ENCODE results near the gene CD4.

CD4 gene

DNA sequence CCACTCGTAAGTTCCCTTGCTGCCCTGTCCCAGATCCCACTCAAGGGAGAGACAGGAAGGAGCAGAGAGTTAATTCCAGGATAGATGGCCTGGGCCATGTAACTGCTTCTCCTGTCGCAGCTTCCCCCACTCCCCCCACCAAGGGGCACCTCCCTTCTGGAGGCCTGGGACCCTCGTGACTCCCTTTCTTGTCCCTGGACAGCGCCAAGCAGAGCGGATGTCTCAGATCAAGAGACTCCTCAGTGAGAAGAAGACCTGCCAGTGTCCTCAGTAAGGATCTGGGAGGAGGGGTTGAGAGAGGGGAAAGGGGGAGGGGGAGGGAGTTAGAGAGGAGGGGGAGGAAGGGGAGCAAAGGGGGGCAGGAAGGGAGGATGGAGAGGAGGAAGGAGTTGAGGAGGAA, 29.3 kb downstream of the CD4 start:
- no peak overlapping the region for H3K27ac ChIP-seq
- TF ChIP-seq, protein P1, sequence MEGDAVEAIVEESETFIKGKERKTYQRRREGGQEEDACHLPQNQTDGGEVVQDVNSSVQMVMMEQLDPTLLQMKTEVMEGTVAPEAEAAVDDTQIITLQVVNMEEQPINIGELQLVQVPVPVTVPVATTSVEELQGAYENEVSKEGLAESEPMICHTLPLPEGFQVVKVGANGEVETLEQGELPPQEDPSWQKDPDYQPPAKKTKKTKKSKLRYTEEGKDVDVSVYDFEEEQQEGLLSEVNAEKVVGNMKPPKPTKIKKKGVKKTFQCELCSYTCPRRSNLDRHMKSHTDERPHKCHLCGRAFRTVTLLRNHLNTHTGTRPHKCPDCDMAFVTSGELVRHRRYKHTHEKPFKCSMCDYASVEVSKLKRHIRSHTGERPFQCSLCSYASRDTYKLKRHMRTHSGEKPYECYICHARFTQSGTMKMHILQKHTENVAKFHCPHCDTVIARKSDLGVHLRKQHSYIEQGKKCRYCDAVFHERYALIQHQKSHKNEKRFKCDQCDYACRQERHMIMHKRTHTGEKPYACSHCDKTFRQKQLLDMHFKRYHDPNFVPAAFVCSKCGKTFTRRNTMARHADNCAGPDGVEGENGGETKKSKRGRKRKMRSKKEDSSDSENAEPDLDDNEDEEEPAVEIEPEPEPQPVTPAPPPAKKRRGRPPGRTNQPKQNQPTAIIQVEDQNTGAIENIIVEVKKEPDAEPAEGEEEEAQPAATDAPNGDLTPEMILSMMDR (conservative IDR thresholded peaks at IDR 0.05), result no peak

DNA sequence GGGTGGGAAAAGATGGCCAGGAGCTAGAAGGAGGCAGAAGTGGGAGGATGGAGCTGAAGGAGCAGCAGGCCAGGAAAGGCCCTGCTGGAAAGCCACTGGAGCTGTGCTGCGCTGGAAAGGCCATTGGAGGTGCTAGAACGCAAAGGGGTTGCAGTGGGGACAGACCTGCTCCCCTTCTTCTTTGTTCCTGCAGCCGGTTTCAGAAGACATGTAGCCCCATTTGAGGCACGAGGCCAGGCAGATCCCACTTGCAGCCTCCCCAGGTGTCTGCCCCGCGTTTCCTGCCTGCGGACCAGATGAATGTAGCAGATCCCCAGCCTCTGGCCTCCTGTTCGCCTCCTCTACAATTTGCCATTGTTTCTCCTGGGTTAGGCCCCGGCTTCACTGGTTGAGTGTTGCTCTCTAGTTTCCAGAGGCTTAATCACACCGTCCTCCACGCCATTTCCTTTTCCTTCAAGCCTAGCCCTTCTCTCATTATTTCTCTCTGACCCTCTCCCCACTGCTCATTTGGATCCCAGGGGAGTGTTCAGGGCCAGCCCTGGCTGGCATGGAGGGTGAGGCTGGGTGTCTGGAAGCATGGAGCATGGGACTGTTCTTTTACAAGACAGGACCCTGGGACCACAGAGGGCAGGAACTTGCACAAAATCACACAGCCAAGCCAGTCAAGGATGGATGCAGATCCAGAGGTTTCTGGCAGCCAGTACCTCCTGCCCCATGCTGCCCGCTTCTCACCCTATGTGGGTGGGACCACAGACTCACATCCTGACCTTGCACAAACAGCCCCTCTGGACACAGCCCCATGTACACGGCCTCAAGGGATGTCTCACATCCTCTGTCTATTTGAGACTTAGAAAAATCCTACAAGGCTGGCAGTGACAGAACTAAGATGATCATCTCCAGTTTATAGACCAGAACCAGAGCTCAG, 30.0 kb downstream of the CD4 start:
- H3K27ac ChIP-seq, result no peak overlapping the region
- TF ChIP-seq, protein P1 (conservative IDR thresholded peaks at IDR 0.05), result no peak

DNA sequence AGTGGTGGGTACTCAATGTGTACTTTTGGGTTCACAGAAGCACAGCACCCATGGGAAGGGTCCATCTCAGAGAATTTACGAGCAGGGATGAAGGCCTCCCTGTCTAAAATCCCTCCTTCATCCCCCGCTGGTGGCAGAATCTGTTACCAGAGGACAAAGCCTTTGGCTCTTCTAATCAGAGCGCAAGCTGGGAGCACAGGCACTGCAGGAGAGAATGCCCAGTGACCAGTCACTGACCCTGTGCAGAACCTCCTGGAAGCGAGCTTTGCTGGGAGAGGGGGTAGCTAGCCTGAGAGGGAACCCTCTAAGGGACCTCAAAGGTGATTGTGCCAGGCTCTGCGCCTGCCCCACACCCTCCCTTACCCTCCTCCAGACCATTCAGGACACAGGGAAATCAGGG, 30.8 kb downstream of the CD4 start:
- H3K27ac ChIP-seq, result no peak overlapping the region
- TF ChIP-seq, protein P1 (conservative IDR thresholded peaks at IDR 0.05), result no peak

DNA sequence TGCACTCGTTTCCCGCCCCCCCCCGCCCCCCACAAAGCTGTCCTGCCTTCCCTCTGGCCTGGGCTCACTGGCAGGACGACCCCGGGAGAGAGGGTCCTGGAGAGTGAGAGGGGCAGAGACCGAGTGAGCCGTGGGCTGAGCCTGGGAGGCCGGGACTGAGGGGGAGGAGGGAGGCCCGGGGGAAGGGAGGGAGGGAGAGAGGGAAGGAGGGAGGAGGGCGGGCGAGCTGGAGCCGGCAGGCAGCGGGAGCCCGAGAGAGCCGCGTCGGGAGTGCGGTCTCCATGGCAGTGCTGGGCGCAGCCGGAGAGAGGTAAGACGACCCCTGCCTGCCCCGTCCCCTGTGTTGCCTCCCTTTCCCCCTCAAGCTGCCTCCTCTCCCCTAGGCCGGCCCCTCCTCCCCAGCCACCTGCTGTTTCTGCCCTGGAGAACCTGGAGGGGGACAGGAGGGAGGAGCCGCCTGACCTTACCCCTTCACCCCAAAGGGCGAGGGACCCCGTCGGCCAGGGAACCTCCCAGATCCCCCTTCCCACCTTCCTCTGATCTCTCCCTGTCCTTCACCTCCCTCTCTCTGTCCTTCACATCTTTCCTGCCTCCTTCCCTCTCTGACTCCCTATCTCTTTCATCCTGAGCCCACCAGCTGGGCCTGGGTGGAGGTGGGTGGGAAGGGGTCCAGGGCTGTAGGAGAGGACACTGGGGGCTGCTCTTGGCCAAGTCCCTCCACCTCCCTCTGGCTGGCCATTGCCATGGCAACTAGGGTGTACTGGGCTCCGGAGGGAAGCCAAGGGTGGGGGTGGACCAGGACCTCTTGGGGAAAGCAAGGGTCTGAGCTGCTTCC, 32.5 kb downstream of the CD4 start, which contains the start of gene GPR162:
Gene GPR162 (plus strand): TSS at position 231 of the 835 bp plus-strand sequence. CDS start 2,078 bp downstream, outside the sequence.
- H3K27ac ChIP-seq, result peak within 1 kb of the TSS; percentile 69; the same call in 1 of the 2 replicates
- TF ChIP-seq, protein P1 (conservative IDR thresholded peaks at IDR 0.05), result no peak

DNA sequence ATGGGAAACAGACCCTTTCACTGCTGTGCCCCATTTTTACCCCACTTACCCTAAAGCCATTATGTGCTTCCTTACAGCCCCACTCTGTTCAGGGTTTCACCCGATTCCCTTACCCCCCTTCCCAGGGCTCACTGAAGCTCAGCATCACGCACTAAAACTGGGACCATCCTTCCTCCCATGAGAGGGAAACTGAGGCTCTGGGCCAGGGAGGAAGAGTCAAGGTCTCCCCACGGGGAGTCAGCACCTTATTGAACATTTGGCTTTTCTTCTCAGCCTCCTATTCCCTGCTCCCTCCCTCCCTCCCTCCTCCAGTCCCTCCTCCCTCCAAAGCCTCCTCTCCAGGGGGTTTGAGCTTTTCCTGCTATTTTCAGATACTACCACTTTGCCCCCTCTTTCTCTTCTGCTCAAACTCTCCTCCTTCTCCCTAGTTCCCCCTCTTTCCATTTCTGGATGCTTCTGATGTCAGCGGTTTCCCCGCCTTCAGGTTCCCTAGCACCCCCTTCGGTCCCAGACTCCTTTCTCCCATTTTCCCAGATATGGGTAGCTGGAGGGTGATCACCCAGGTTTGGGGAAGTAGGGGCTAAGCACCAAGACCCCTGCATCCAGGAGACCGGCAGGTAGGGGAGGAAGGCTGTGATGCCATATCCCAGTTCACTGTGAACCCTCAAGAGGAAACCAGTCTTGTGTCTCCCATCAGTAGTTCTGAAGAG, 33.3 kb downstream of the CD4 start:
- TF ChIP-seq, protein P1 (conservative IDR thresholded peaks at IDR 0.05), result no peak
- H3K27ac ChIP-seq, result peak overlapping the region; percentile 69; the same call in 1 of the 2 replicates

DNA sequence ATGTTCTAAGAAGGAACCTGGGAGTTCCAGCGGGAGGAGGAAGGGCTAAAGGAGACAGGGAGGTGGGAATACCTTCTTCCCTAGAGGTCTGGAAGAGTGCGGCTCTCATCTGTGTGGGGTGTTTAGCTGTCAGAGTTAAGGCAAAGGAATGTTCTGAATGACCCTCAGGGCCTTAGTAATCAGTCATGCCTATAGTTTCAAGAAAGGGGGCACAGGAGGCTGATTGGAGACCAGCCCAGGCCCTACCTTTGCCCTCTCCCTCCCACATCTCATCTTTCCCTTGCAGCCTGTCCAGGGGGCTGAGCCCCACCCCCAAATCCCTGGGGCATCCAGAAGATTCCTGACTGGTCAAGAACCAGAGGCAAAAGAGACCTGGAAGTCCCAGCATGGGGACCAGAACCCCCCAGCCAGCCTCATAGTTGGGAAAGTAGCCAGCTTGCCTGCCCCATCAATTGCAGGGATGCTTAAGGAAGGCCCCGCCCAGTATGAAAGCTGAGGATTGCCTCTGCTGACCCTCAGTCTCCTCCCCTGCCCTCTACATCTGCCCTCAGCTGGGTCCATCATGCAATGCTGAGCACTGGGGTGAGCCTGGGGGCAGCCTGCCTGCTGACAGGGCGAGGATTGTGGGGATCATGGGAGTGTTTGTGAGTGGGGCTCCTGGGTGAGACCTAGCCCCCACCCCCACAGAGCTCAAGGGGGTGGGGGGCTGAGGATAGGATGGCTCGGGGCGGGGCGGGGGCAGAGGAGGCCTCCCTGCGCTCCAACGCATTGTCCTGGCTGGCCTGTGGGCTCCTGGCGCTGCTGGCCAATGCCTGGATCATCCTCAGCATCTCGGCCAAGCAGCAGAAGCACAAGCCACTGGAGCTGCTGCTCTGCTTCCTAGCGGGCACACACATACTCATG, 34.1 kb downstream of the CD4 start:
- no peak overlapping the region for H3K27ac ChIP-seq
- TF ChIP-seq, protein P1 (conservative IDR thresholded peaks at IDR 0.05), result no peak

Measured in VCaP (cell line).